Liver (tissue), 9 donors: ENCODE measurements around the gene LYPD5. TPM values are rescaled to one million over a fixed set of nuclear protein-coding genes. Genes with fewer than 3 reads are reported as not detected.

Experiments used
- DNase-seq: peaks from one replicate; pipeline ENCODE4 v3.0.0-alpha.2; 2017; ENCODE audit warnings: low spot score
- H3K27ac ChIP-seq, 2 donors: one replicate each; pipeline ENCODE4 v1.7.0; 2013; ENCODE audit warnings: inconsistent platforms in 2 of 2, low read length in 2 of 2, control low read depth in 1 of 2, low read depth in 1 of 2, mild to moderate bottlenecking in 1 of 2
- H3K27me3 ChIP-seq, 4 donors: one replicate each; pipeline versions ENCODE4 v1.6.1 to v1.7.0; 2013; ENCODE audit warnings: low read length in 3 of 4, inconsistent platforms in 1 of 4, mild to moderate bottlenecking in 1 of 4, moderate library complexity in 1 of 4; ENCODE audit not compliant: control insufficient read depth in 4 of 4, insufficient read depth in 4 of 4
- H3K36me3 ChIP-seq, 4 donors: one replicate each; pipeline versions ENCODE4 v1.6.1 to v1.7.0; 2013; ENCODE audit warnings: low read length in 3 of 4, mild to moderate bottlenecking in 3 of 4, low read depth in 1 of 4, moderate library complexity in 1 of 4; ENCODE audit not compliant: control insufficient read depth in 4 of 4, insufficient read depth in 3 of 4
- H3K4me1 ChIP-seq, 4 donors: one replicate each; pipeline versions ENCODE4 v1.6.1 to v1.7.0; 2013; ENCODE audit warnings: low read length in 3 of 4, mild to moderate bottlenecking in 3 of 4, moderate library complexity in 1 of 4; ENCODE audit not compliant: control insufficient read depth in 4 of 4, insufficient read depth in 4 of 4
- H3K4me3 ChIP-seq, 3 donors: one replicate each; pipeline versions ENCODE4 v1.6.1 to v1.7.0; 2013; ENCODE audit warnings: low read length in 3 of 3, control low read depth in 1 of 3, low read depth in 1 of 3, mild to moderate bottlenecking in 1 of 3
- H3K9ac ChIP-seq, 2 donors: one replicate each; pipeline ENCODE4 v1.7.0; 2013; ENCODE audit warnings: low read length in 2 of 2, mild to moderate bottlenecking in 2 of 2, moderate library complexity in 2 of 2, control low read depth in 1 of 2, low read depth in 1 of 2
- H3K9me3 ChIP-seq, 4 donors: one replicate each; pipeline versions ENCODE4 v1.6.1 to v1.7.0; 2013; ENCODE audit warnings: low read length in 3 of 4; ENCODE audit not compliant: control insufficient read depth in 4 of 4
- ATF3 ChIP-seq: IDR thresholded peaks from 2 replicates; pipeline ENCODE4 v1.6.1; 2016; ENCODE audit warnings: antibody characterized with exemption
- EGR1 ChIP-seq, 2 donors: IDR thresholded peaks; 2 replicates each; pipeline ENCODE4 v1.6.1; 2016 to 2018; ENCODE audit warnings: antibody characterized with exemption in 2 of 2, low read depth in 2 of 2
- FOXA1 ChIP-seq: IDR thresholded peaks from 2 replicates; pipeline ENCODE4 v1.6.1; 2016; ENCODE audit warnings: antibody characterized with exemption
- FOXA2 ChIP-seq: IDR thresholded peaks from 2 replicates; pipeline ENCODE4 v1.6.1; 2016; ENCODE audit warnings: antibody characterized with exemption
- GABPA ChIP-seq, 2 donors: IDR thresholded peaks in 1 of 2; conservative IDR thresholded peaks in 1 of 2; 2 replicates each; pipeline ENCODE4 v1.6.1; 2016; ENCODE audit warnings: antibody characterized with exemption in 2 of 2, mild to moderate bottlenecking in 1 of 2, moderate library complexity in 1 of 2
- HNF4A ChIP-seq, 2 donors: conservative IDR thresholded peaks; 2 replicates each; pipeline ENCODE4 v1.6.1; 2016; ENCODE audit warnings: antibody characterized with exemption in 2 of 2, mild to moderate bottlenecking in 2 of 2
- HNF4G ChIP-seq: IDR thresholded peaks from 2 replicates; pipeline ENCODE4 v1.6.1; 2016; ENCODE audit warnings: antibody characterized with exemption
- JUND ChIP-seq, 2 donors: IDR thresholded peaks; 2 replicates each; pipeline ENCODE4 v1.6.1; 2016; ENCODE audit warnings: antibody characterized with exemption in 2 of 2
- MAX ChIP-seq: IDR thresholded peaks from 2 replicates; pipeline ENCODE4 v1.6.1; 2016; ENCODE audit warnings: antibody characterized with exemption
- NR2F2 ChIP-seq: IDR thresholded peaks from 2 replicates; pipeline ENCODE4 v1.6.1; 2016; ENCODE audit warnings: antibody characterized with exemption
- RAD21 ChIP-seq, 2 donors: IDR thresholded peaks; 2 replicates each; pipeline ENCODE4 v1.6.1; 2016; ENCODE audit warnings: antibody characterized with exemption in 2 of 2, mild to moderate bottlenecking in 2 of 2
- RXRA ChIP-seq, 2 donors: IDR thresholded peaks; 2 replicates each; pipeline ENCODE4 v1.6.1; 2017 to 2018; ENCODE audit warnings: antibody characterized with exemption in 2 of 2, mild to moderate bottlenecking in 1 of 2
- SP1 ChIP-seq: IDR thresholded peaks from 2 replicates; pipeline ENCODE4 v1.6.1; 2018; ENCODE audit warnings: antibody characterized with exemption, mild to moderate bottlenecking
- TAF1 ChIP-seq: conservative IDR thresholded peaks from 2 replicates; pipeline ENCODE4 v1.6.1; 2016; ENCODE audit warnings: antibody characterized with exemption, mild to moderate bottlenecking
- YY1 ChIP-seq: IDR thresholded peaks from 2 replicates; pipeline ENCODE4 v1.6.1; 2016; ENCODE audit warnings: antibody characterized with exemption, mild to moderate bottlenecking
- ZBTB33 ChIP-seq: IDR thresholded peaks from 2 replicates; pipeline ENCODE4 v1.6.1; 2016; ENCODE audit warnings: antibody characterized with exemption
- WGBS: extraction: QIAGEN DNeasy Blood & Tissue Kit; methylation state at CpG from one replicate; pipeline ENCODE4 v1.1.7; 2013; 5-methylcytosine and 5-hydroxymethylcytosine counted together
- polyA plus RNA-seq, 2 donors: library from polyadenylated mRNA; stranded (reverse) in 1 of 2; unstranded in 1 of 2; fragments of 200-250 nt in 1 of 2; fragments of >200 nt in 1 of 2; fragmentation: Nextera tagmentation in 1 of 2; extraction: Ambion mirVana in 1 of 2; gene quantifications; one replicate each; pipeline versions ENCODE4 v1.2.1 to v1.2.3, GENCODE V29; 2013 to 2015
- total RNA-seq, 2 donors: library from RNA; depleted of rRNA; stranded (reverse); fragments of >200 nt; gene quantifications; one replicate each; pipeline ENCODE4 v1.2.3, GENCODE V29; 2014
- TF ChIP-seq, protein P1 (sequence below): fragments of 150-350 bp; IDR thresholded peaks from 2 replicates; pipeline ENCODE4 v1.5.1; 2017; ENCODE audit warnings: improper control_type of control experiment, low read depth, low read length; ENCODE audit not compliant: missing input control
- TF ChIP-seq, protein P2 (sequence below): IDR thresholded peaks from 2 replicates; pipeline ENCODE4 v1.6.1; 2016; ENCODE audit warnings: antibody characterized with exemption, mild to moderate bottlenecking
- donor health status: healthy.
- donor health status: healthy.
- donor health status: healthy.
- donor health status: healthy.
- donor health status: healthy.

Gene LYPD5
- total and polyA plus RNA-seq, 4 donors: 0.08 to 0.14 (median 0.13) TPM; not detected in 1

GRCh38 chr19:43797118-43797517 is 5.1 kb downstream of the LYPD5 start:
- Histone ChIP-seq H3K27me3 (peaks cover 0 to 8% (median 1%) of the 10 kb centered on the region in 4 donors), H3K9me3 (peaks cover 0 to 7% (median 4%) of the 10 kb centered on the region in 4 donors), H3K27ac (no peak overlapping the region), H3K4me1 (peaks cover 2 to 9% (median 5%) of the 10 kb centered on the region in 4 donors), H3K36me3 (no peaks in the 10 kb centered on the region), H3K4me3 (no peak overlapping the region), H3K9ac (no peak overlapping the region)
- TF ChIP-seq MAX: no peak
- no peak for TF ChIP-seq HNF4G
- no peak for TF ChIP-seq ZBTB33
- TF ChIP-seq, protein P1, sequence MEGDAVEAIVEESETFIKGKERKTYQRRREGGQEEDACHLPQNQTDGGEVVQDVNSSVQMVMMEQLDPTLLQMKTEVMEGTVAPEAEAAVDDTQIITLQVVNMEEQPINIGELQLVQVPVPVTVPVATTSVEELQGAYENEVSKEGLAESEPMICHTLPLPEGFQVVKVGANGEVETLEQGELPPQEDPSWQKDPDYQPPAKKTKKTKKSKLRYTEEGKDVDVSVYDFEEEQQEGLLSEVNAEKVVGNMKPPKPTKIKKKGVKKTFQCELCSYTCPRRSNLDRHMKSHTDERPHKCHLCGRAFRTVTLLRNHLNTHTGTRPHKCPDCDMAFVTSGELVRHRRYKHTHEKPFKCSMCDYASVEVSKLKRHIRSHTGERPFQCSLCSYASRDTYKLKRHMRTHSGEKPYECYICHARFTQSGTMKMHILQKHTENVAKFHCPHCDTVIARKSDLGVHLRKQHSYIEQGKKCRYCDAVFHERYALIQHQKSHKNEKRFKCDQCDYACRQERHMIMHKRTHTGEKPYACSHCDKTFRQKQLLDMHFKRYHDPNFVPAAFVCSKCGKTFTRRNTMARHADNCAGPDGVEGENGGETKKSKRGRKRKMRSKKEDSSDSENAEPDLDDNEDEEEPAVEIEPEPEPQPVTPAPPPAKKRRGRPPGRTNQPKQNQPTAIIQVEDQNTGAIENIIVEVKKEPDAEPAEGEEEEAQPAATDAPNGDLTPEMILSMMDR: no peak
- no peak for TF ChIP-seq NR2F2
- no peak for TF ChIP-seq EGR1 (IDR thresholded peaks at IDR 0.05; ENCODE audit: low read depth in 2 of 2)
- TF ChIP-seq, protein P2, sequence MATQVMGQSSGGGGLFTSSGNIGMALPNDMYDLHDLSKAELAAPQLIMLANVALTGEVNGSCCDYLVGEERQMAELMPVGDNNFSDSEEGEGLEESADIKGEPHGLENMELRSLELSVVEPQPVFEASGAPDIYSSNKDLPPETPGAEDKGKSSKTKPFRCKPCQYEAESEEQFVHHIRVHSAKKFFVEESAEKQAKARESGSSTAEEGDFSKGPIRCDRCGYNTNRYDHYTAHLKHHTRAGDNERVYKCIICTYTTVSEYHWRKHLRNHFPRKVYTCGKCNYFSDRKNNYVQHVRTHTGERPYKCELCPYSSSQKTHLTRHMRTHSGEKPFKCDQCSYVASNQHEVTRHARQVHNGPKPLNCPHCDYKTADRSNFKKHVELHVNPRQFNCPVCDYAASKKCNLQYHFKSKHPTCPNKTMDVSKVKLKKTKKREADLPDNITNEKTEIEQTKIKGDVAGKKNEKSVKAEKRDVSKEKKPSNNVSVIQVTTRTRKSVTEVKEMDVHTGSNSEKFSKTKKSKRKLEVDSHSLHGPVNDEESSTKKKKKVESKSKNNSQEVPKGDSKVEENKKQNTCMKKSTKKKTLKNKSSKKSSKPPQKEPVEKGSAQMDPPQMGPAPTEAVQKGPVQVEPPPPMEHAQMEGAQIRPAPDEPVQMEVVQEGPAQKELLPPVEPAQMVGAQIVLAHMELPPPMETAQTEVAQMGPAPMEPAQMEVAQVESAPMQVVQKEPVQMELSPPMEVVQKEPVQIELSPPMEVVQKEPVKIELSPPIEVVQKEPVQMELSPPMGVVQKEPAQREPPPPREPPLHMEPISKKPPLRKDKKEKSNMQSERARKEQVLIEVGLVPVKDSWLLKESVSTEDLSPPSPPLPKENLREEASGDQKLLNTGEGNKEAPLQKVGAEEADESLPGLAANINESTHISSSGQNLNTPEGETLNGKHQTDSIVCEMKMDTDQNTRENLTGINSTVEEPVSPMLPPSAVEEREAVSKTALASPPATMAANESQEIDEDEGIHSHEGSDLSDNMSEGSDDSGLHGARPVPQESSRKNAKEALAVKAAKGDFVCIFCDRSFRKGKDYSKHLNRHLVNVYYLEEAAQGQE: no peak
- no peak for TF ChIP-seq SP1
- no peak for TF ChIP-seq RAD21 (IDR thresholded peaks at IDR 0.05)
- TF ChIP-seq RXRA (IDR thresholded peaks at IDR 0.05): no peak
- TF ChIP-seq TAF1: no peak
- no peak for TF ChIP-seq YY1
- TF ChIP-seq HNF4A (conservative IDR thresholded peaks at IDR 0.05): no peak
- no peak for TF ChIP-seq GABPA (IDR thresholded peaks at IDR 0.05 in 1 of 2, conservative IDR thresholded peaks at IDR 0.05 in 1 of 2)
- no peak for TF ChIP-seq FOXA1
- TF ChIP-seq ATF3: no peak
- no peak for TF ChIP-seq JUND (IDR thresholded peaks at IDR 0.05)
- TF ChIP-seq FOXA2: no peak
- DNase-seq: no peak
- 66% methylated on average over 6 of the region's 6 CpGs for WGBS
